Stromal cell of bone marrow (primary cell): ENCODE data around the gene KBTBD4.
"Not testable (repeated sequence)": the region's sequence is repeated elsewhere in the genome, so short reads cannot be mapped to it uniquely, and the experiment has no call there.

Source experiments
- DNase-seq: peaks from one replicate; pipeline ENCODE4 v3.0.0-alpha.2; 2012; ENCODE audit warnings: low read depth

KBTBD4 gene

DNA sequence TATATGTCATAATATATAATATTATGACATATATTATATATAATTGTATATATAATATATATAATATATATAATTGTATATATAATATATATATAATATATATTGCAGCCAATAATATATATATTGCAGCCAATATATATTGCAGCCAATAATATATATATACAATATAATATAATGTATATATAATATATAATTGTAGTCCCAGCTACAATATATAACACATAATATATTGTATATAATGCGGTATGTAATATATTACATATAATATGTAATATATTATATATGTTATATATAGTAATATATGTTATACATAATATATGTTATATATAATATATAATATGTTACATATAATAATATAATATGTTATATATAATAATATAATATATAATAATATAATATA lies 20.1 kb downstream of the KBTBD4 start:
- DNase-seq = no peak

DNA sequence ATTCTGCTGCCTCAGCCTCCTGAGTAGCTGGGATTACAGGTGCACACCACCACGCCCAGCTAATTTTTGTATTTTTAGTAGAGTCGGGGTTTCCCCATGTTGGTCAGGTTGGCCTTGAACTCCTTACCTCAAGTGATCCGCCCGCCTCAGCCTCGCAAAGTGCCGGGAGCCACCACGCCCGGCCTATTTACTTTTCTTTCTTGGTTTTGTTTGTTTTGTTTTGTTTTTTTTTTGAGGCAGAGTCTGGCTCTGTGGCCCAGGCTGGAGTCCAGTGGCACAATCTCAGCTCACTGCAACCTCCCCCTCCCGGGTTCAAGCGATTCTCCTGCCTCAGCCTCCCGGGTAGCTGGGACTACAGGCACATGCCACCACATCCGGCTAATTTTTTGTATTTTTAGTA lies 21.8 kb downstream of the KBTBD4 start:
- DNase-seq = not testable (repeated sequence)

DNA sequence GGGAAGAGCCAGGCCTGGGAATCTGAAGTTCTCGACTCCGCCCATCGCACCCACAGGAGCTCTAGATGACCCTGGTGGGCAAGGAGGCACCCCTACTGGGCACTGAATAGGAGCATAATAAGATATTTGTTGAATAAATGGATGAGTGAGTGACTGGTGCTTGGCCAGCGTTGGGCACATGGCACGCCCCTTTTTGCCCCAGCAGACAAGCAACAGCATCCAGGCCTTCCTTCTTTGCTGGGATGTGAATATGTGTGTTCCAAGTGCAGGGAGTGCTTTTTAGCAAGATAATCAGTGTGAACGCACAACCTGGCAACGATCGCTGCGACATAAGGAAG lies 25.4 kb downstream of the KBTBD4 start:
- DNase-seq = no peak

GRCh38 chr11:47552566-47553405 lies 26.0 kb downstream of the KBTBD4 start, which contains the start of gene CELF1:
CELF1 (minus strand) TSS chr11:47553132; CDS start chr11:47499523, 53,609 bp downstream.
- DNase-seq = peak; percentile 83

DNA sequence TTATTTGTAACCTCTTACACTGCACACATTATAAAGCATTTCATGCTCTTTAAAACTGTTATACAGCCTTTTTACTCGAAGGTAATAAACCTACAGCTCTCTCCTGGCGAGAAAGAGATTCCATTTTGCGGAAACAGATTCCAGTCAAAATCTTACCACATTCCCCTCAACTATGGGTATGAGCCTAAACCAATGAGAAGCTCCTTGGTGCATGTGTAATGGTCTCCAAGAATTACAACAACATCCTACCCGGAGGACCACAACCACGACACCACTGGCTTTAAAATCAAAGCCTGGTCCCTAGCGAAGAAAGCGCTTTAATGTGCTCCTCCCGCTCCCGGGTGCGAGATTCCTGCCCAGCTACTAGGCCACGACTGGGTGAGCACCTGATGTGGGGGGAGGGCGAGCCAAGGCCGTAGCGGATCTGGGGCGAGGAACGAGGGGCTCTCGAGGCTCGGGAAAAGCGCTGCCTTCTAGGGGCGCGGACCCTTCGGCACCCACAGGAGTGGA lies 26.7 kb downstream of the KBTBD4 start:
- no peak for DNase-seq

DNA sequence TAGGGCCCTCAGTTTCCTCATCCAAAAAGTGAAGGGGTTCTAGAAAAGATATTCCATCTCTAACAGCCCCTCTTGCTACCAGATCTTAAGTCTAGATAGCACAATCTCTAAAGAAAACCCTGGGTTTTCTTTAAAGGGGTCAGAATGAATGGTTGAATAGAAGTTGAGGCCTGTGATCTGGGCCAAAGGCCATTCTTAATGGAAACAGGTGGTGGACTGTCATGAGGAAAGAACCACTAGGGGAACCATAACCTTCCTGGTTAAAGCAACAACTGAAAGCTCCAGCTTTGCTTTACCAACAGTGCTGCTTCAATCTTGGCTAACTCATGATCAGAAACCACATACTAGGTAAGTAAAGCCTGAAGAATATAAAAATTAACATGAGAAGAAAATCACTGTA lies 27.7 kb downstream of the KBTBD4 start:
- DNase-seq = no peak

DNA sequence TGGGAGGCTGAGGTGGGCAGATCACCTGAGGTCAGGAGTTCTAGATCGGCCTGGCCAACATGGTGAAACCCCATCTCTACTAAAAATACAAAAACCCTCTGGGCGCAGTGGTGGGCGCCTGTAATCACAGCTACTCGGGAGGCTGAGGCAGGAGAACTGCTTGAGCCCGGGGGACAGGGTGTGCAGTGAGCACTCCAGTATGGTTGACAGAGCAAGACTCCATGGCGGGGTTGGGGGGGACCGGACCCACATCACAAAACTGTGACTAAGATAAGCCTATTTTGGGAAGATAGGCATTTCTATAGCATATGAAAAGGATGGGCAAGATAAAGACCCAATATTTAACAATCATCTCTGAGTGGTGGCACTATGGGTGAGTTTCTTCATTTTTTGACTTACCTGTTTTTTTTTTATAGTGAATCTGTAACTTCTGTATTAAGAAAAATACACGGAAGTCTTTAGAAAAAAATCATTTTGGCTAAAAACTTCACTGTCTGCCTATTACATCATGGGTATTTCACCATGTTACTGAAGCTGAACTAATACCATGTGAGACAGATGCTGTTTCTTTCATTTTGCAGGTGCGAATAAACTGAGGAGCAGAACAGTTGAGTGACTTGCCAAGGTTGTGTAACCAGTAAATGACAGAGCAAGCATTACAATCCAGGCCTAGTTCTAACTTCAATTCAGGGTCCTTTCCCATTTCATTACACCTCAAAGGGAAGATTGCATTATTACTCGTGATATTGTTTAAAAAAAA lies 28.3 kb downstream of the KBTBD4 start:
- no peak for DNase-seq

GRCh38 chr11:47546274-47546673 lies 32.5 kb downstream of the KBTBD4 start:
- not testable (repeated sequence) for DNase-seq

DNA sequence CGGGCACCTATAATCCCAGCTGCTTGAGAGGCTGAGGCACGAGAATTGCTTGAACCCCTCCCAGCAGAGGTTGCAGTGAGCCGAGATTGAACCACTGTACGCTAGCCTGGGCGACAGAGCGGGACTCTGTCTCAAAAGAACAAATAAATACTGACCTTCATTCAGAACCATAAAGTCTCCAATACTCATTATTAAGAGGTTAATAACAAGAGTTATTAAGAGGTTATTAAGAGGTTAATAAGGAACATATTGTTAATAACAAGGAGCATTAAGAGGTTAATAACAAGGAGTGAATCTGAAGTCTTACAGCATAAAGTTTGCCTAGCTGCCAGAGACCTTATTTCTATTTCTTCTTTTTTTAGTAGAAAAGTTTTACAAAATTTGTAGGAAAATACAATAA lies 33.5 kb downstream of the KBTBD4 start:
- no peak for DNase-seq

DNA sequence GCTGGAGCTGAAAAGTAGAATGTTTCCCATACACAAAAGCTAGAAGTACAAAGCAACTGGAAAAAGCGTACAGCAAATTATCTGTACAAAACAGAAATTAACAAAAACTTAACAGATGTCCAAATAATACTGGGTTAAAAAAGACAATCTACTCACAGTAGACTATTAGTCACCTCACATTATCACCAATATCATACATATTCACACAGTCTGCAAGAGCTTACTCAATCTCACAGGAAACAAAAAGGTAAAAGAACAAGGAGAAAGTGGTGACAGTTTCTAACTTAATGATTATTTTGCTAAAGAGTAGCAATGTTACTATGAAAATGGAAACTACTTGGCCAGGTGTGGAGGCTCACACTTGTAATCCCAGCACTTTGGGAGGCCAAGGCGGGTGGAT lies 37.7 kb downstream of the KBTBD4 start:
- DNase-seq = no peak

- DNase-seq = no peak
These were observed 39.1 kb downstream of the KBTBD4 start for GRCh38 chr11:47539681-47540039.

GRCh38 chr11:47538741-47539565 lies 39.8 kb downstream of the KBTBD4 start:
- DNase-seq = no peak

- DNase-seq = no peak
These were observed 41.9 kb downstream of the KBTBD4 start for GRCh38 chr11:47536915-47537314.

GRCh38 chr11:47534704-47535251 lies 44.0 kb downstream of the KBTBD4 start:
- no peak for DNase-seq

DNA sequence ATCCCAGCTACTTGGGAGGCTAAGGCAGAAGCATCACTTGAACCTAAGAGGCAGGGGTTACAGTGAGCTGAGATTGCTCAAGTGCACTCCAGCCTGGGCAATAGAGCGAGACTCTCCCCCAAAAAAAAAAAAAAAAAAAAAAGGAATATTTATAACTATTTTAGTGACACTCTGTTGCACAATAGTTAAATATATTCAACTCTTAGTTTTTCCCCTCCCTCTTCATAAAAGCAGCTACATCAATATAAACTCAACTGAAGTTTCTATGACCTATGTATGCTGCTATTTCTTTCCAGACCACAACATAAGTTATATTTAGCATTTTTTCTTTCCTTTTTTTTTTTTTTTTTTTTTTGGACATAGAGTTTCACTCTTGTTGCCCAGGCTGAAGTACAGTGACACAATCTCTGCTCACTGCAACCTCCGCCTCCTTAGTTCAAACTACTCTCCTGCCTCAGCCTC lies 45.0 kb downstream of the KBTBD4 start:
- no peak for DNase-seq

DNA sequence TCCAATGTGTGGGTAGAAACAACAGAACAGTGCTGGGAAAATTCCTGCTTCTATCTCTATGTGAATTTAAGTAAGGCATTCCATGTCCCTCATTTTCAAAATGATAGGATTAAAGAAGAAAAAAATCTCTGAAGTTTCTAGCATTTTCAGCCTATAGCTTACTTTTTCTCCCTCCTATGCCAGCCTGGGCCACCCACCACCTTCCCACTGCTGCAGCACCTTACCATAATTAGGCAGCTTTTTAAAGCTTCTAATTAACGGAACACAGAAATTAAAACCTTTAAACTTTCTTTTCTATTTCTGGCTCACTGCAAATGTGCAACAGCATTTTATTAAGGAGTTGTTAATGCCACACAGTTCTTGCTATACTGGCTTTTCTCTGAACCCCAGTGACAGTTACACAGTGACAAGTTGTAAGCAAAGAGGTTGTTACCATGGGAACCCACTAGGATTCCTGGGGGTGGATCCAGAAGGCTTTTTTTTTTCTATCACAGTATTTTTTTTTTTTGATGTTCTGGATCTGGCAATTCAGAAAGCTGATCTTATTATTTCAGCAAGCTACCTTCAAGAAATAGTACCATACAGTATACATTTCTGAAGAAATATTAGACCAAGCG lies 46.1 kb downstream of the KBTBD4 start:
- DNase-seq = no peak

DNA sequence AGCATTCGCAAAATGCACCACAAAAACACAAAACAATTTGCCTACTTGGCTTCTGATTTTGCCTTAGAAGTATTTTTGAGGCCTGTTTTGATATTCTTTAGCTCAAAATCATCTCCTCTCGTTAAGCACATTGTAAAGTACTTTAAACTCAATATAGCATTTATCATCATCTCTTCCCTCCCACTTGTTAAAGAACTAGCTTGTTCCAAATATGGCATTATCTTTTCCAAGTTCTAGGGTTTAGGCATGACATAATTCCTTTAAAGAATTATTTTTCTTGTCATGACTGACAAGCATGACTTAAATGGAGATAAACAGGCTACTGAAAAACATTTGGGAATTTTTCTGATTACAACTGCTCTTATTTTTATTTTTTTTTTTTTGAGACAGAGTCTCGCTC lies 47.1 kb downstream of the KBTBD4 start:
- DNase-seq = no peak

DNA sequence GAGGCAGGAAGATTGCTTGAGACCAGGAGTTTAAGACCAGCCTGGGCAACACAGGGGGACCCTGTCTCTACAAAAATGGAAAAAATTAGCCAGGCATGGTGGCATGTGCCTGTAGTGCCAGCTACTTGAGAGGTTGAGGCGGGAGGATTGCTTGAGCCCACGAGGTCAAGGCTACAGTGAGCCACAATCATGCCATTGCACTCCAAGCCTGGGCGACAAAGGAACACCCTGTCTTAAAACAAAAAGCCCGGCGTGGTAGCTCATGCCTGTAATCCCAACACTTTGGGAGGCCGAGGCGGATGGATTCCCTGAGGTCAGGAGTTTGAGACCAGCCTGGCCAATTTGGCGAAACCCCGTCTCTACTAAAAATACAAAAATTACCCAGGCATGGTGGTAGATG lies 48.0 kb downstream of the KBTBD4 start:
- not testable (repeated sequence) for DNase-seq

DNA sequence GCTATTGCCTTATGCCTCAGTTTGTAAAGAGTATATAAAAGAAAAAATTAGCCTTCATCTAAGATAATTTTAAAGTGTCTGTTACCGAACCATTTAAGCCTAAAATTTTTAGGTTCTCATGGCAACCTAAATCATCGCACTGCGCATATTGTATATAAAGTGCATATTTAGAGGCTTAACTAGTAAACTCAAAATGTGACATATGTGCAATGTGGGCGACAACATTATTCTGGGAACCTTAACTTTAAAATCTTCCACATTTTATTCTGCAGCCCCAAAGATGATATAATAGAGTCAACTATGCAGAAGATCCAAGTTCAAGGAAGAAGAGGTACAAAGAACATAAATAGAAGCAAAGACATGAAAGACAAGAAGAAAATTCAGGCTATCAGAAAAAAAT lies 48.8 kb downstream of the KBTBD4 start:
- no peak for DNase-seq

DNA sequence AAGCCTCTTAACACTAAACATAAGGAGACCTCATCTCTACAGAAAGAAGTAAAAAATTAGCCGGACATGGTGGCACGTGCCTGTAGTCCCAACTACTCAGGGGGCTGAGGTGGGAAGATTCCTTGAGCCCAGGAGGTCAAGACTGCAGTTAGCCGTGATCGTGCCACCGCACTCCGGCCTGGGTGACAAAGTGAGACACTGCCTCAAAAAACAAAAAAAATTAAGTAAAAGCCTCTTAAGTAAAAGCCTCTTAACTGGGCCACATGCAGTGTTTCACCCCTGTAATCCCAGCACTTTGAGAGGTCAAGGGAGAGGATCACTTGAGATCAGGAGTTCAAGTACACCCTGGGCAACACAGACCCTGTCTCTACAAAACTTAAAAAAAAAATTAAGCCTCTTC lies 51.6 kb downstream of the KBTBD4 start:
- no peak for DNase-seq

DNA sequence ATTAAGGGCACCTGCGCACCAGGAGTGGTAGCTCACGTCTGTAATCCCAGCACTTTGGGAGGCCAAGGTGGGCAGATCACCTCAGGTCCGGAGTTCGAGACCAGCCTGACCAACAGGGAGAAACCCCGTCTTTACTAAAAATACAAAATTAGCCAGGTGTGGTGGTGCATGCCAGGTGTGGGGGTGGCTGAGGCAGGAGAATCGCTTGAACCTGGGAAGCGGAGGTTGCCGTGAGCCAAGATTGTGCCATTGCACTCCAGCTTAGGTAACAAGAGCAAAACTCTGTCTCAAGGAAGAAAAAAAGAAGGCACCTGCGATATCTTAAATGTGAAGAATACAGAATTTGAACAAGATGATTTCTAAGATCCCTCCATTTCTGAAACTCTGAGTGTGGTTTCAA lies 52.7 kb downstream of the KBTBD4 start:
- DNase-seq = not testable (repeated sequence)
